ENCODE measurements around the gene NBPF3.
"Not testable (repeated sequence)": the region's sequence is repeated elsewhere in the genome, so short reads cannot be mapped to it uniquely, and the experiment has no call there.

The NBPF3 gene

GRCh38 chr1:21469581-21469980 is 29.6 kb downstream of the NBPF3 start:
- H3K4me3 ChIP-seq (replicated peaks in 1 of 2; ENCODE audit: low read depth in 2 of 2, low read length in 2 of 2), result no peak overlapping the region
- TF ChIP-seq, protein P1, sequence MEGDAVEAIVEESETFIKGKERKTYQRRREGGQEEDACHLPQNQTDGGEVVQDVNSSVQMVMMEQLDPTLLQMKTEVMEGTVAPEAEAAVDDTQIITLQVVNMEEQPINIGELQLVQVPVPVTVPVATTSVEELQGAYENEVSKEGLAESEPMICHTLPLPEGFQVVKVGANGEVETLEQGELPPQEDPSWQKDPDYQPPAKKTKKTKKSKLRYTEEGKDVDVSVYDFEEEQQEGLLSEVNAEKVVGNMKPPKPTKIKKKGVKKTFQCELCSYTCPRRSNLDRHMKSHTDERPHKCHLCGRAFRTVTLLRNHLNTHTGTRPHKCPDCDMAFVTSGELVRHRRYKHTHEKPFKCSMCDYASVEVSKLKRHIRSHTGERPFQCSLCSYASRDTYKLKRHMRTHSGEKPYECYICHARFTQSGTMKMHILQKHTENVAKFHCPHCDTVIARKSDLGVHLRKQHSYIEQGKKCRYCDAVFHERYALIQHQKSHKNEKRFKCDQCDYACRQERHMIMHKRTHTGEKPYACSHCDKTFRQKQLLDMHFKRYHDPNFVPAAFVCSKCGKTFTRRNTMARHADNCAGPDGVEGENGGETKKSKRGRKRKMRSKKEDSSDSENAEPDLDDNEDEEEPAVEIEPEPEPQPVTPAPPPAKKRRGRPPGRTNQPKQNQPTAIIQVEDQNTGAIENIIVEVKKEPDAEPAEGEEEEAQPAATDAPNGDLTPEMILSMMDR (IDR thresholded peaks at IDR 0.05; ENCODE audit: low read depth, low read length), result no peak
- no peak for DNase-seq (ENCODE audit: low read depth in 2 of 2)

GRCh38 chr1:21472861-21473260 is 32.9 kb downstream of the NBPF3 start:
- TF ChIP-seq, protein P1 (IDR thresholded peaks at IDR 0.05; ENCODE audit: low read depth, low read length), result no peak
- DNase-seq (ENCODE audit: low read depth in 2 of 2), result no peak
- no peak overlapping the region for H3K4me3 ChIP-seq (replicated peaks in 1 of 2; ENCODE audit: low read depth in 2 of 2, low read length in 2 of 2)

- DNase-seq (ENCODE audit: low read depth in 2 of 2), result no peak
- TF ChIP-seq, protein P1 (IDR thresholded peaks at IDR 0.05; ENCODE audit: low read depth, low read length), result no peak
- no peak overlapping the region for H3K4me3 ChIP-seq (replicated peaks in 1 of 2; ENCODE audit: low read depth in 2 of 2, low read length in 2 of 2)
Measured at GRCh38 chr1:21478356-21478755, 38.4 kb downstream of the NBPF3 start.

DNA sequence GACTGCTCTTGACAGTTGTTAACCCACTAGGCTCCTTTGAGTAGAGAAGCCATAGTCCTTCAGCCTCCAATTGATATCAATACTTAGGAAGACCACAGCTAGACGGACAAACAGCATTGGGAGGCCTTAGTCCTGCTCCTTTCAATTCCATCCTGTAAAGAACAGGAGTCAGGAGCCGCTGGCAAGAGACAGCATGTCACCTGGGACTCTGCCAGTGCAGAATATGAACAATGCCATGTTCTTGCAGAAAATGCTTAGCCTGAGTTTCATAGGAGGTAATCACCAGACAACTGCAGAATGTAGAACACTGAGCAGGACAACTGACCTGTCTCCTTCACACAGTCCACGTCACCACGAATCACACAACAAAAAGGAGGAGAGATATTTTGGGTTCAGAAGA is 43.9 kb downstream of the NBPF3 start:
- not testable (repeated sequence) for DNase-seq (ENCODE audit: low read depth in 2 of 2); H3K4me3 ChIP-seq (replicated peaks in 1 of 2; ENCODE audit: low read depth in 2 of 2, low read length in 2 of 2)

GRCh38 chr1:21489146-21489545 is 49.2 kb downstream of the NBPF3 start:
- H3K4me3 ChIP-seq (replicated peaks in 1 of 2; ENCODE audit: low read depth in 2 of 2, low read length in 2 of 2), result no peak overlapping the region
- TF ChIP-seq, protein P1 (IDR thresholded peaks at IDR 0.05; ENCODE audit: low read depth, low read length), result no peak
- DNase-seq (ENCODE audit: low read depth in 2 of 2), result no peak

DNA sequence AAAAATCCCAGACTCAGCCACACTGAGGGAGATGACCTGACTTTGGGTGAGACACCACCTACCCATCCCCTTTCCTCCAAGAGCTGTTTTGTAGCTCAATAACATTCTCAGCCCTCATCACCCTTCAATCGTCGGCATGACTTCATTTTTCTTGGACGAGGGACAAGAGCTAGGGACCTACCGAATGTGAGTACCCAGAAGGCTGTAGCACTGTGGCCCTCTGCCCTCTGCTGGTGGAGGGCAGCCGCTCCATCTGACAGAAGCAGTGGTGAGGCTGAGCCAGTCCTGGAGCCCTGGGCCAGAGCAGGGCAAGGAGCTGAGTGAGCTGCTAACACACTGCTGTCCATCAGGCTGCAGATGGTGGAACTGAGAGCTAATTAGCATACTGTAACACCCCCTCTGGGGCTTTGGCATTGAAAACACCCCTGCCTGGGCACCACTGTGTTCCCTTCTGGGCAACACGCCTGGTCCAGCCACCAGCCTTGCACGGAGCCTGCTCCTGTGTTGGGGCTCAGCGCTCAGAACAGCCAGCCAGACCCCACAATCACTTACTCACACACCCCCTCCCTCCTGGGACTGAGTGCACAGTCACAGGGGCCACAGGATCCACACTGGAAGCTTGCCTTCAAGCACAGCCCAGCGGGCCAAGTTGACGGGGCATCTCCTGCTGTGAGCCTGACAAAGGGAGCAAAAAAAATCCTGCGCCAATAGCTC is 51.0 kb downstream of the NBPF3 start:
- peak; percentile 78 to 85 for DNase-seq (ENCODE audit: low read depth in 2 of 2)
- no peak overlapping the region for H3K4me3 ChIP-seq (replicated peaks in 1 of 2; ENCODE audit: low read depth in 2 of 2, low read length in 2 of 2)
- TF ChIP-seq, protein P1 (IDR thresholded peaks at IDR 0.05; ENCODE audit: low read depth, low read length), result peak; percentile 87

- H3K4me3 ChIP-seq (replicated peaks in 1 of 2; ENCODE audit: low read depth in 2 of 2, low read length in 2 of 2), result no peak overlapping the region
- peak; percentile 28 to 54 for DNase-seq (ENCODE audit: low read depth in 2 of 2)
- TF ChIP-seq, protein P1 (IDR thresholded peaks at IDR 0.05; ENCODE audit: low read depth, low read length), result no peak
Measured at GRCh38 chr1:21491488-21492355, 51.8 kb downstream of the NBPF3 start.

Measured in cardiac fibroblast (primary cell).